Right atrium auricular region (tissue), 2 donors: Measurements from ENCODE around the gene TRIM41. TPM values are rescaled to one million over a fixed set of nuclear protein-coding genes. Genes with fewer than 3 reads are reported as not detected.

Experiments used
- microRNA-seq, 2 donors: library from miRNA; unstranded; fragments of <30 nt; microRNA quantifications; one replicate each; pipeline ENCODE4, GENCODE V29; 2016 to 2017; ENCODE audit warnings: borderline number of aligned reads in 2 of 2, borderline replicate concordance in 1 of 2
- total RNA-seq, 2 donors: library from RNA; depleted of rRNA; stranded (reverse); fragments of >200 nt; gene quantifications; one replicate each; pipeline ENCODE4 v1.1.0, GENCODE V29; 2016

The TRIM41 gene
- total RNA-seq, 2 donors from 2014 or later, result 10.0 to 11.2 TPM

Small RNA genes lying within 50 kb of the gene (microRNA-seq; reads per million reads assigned to microRNA genes)
- 0 to 0.71 reads per million in 2 donors for gene MIR4638

Other genes with a start within 250 kb of the TRIM41 start
- gene BTNL3, start 234.4 kb upstream of the TRIM41 start, total RNA-seq, result not detected
- gene BTNL9, start 183.0 kb upstream of the TRIM41 start, total RNA-seq, result 10 to 100 TPM in 1 of 2 donors, 1 to 10 TPM in 1; 5.3 to 23.5 TPM
- not detected for gene OR2V1, start 92.1 kb upstream of the TRIM41 start, total RNA-seq
- gene OR2V2, start 75.7 kb upstream of the TRIM41 start, total RNA-seq, result not detected
- gene TRIM7, start 18.1 kb upstream of the TRIM41 start, total RNA-seq, result 1 to 10 TPM; 4.1 to 7.7 TPM
- gene RACK1, start 20.6 kb downstream of the TRIM41 start, total RNA-seq, result 1,000 to 10,000 TPM; 1,155 to 1,413 TPM
- gene TRIM52, start 37.9 kb downstream of the TRIM41 start, total RNA-seq, result 1 to 10 TPM; 4.4 to 9.1 TPM
- gene OR4F3, start 144.0 kb downstream of the TRIM41 start, total RNA-seq, result not detected